GM18870 (cell line): ENCODE results near the gene PDCD4.
A peak's percentile ranks its signal among the peaks of the same experiment; 100 is the strongest.

ENCODE experiments used
- ATAC-seq: cut with Tn5 transposase; IDR thresholded peaks from one replicate; pipeline ENCODE4 v1.9.1; 2021; ENCODE audit warnings: moderate library complexity; ENCODE audit not compliant: unreplicated experiment

PDCD4 gene

DNA sequence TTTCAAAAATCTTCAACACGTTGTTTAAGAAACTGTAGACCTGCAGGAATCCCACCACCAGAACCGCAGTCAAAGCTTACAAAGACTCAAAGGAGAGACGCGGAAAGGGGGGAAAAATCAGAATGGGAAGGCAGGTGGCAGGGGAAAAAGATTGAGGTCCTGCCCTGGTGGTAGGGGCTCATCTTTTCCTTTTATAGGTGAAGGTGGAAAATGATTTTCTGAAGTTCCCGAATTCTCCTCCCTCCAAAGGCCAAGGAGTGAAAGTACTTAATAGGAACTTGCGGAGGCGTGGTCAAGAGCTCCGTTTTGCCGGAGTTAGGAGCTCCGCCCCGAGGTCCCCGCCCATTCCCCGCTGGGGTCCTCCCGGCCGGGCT lies 46.5 kb downstream of the PDCD4 start:
- ATAC-seq = no peak

DNA sequence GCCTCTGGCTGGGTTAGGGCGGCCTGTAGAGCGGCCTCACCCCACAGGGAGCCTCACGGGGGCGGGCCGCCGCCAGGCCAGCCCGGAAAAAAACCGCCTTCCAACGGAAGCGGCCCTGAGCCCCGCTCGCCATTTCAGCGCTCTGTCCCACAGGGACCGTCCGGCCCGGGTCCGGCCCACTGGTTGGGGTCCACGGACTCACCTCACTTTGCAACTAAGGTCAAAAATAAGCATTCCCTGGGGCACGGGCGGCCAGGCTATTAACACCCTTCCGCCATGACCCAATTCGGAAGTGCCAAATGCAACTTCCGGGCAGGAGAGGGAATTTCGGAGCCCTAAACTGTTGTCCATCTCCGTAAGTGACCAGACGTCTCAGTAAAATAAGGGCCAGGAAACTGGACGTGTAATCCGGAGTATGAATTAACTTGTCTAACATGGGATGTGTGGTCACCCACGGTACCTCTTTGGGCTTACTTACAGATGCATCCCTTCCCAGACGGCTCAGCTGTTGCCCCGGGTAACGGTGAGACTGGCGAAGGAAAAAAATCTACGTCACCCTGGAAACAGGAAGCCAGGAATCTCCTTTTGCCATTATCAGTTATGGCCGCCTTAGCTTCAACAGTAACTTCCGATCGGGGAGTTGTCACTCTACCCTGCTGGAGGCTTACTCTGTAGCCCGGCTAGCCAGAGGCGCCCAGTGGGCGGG lies 47.1 kb downstream of the PDCD4 start, which contains the start of gene BBIP1:
Gene BBIP1 (minus strand): TSS at position 538 of the 706 bp plus-strand sequence. CDS start 1,023 bp downstream, outside the sequence.
- peak; percentile 83 for ATAC-seq

DNA sequence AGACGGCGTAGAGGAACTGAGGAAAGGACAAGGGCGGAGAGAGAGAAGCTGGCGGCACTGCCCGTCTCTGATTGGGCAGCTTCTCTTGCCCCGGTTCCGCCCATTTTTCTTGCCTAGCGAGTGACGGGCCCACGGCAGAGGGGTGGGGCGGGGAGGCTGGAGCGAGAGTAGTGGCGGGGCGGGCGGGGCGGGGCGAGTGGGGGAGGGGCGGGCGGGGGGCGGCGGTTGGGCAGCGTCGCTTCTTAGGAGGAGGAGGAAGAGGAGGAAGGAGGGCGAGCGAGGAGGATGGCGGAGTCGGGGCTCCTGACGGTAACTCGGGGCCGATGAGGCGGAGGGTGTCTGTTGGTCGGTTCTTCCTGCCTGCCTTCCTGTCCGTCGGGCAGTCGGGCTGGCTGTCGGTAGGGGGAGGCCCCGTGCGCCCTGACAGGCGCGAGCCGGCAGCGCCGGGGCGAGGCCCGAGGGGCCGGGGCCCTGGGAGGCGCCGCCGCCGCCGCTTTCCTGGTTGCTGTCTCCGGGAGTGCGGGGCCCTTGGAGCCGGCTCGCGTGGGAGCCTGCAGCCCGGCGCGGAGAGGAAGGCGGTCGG lies 47.7 kb downstream of the PDCD4 start, which contains the start of gene SHOC2:
Gene SHOC2 (plus strand): TSS at position 256 of the 583 bp plus-strand sequence. CDS start 44,755 bp downstream, outside the sequence.
- ATAC-seq = no peak

DNA sequence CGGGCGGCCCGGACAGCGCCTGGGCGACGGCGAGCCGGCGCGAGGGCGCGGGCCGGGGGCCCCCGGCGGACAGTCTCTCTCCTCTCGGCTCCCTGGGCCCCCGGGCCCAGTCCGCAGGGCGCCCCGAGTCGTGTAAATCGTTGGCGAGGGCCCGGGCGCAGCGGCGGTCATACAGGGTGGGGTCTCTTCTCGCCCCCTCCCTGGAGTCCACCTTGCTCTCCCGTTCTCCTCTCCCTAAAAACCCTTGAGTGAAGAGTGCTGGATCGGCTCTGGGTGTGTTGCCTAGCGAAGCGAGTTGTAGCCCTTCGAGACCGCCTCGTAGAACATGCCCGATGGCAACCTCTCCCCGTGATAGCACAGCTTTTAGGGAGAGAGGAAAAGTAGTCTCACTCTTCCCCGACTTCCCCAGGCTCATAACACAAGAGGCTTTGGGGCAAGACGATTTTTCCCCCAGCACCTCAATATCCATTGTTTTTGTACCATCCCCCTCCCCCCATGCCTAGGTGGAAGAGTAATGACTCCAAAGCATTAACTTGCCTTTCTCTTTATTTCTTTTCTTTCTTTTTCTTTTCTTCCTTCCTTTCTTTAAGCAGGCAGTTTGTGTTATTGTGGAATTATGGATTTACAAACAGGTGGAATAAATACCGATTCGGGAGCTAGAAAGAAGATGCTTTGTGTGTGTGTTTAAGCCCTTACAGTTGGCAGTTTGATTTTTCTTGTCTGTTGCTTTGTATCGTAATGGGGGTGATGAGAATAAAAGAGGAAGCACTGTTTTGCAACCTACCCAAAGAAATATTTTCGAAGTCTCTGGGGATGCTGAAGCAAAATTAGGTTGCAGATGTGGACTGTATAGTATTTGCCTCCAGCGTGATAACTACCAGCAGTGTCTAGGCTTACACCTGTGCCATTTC lies 48.5 kb downstream of the PDCD4 start:
- ATAC-seq = peak; percentile 22

DNA sequence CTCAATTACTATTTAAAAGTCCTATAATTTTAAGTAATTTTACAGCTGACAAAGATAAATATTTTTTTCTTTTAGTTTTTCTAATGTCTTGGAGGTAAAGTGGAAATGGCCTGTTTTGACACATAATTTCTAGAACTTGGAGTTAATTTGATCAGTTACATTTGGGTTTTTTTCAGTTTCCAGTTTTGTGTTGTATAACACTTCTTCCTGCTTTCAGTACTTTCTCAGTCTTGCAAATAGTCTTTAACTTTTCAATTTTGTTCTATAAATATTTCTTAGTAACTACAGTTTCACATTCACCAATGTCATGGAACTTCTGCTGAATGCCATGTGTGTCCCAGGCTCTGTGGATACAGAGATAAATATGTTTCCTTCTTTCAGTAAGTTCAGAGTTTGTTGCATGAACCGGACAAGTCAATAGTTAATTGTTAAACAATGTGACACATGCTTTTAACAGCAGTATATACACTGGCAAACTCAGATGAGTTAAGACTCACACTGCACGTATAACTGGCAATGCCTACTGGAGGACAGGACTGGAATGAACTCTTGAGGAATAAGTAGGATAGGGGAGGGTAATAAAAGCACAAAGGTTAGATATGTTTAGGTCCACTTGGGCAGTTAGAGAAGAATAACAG lies 52.2 kb downstream of the PDCD4 start:
- ATAC-seq = peak; percentile 34

DNA sequence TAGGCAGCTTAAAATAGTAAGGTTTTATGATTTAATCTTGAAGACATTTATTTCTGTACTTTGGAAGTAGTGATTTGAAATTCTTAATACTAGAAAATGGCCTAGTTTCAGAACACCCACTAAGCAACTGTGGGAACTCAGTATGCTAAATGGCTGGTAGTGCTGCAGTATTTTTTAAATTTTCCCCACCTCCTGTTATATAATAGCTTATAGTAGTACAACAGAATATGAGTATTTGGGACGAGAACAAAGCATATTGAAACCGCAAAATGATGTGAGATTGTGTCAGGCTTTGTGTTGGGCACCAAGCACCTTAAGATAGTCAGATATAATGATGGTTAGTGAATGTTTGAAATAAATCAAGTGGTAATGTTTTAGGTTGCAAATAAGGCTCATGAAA lies 55.7 kb downstream of the PDCD4 start:
- ATAC-seq = no peak

DNA sequence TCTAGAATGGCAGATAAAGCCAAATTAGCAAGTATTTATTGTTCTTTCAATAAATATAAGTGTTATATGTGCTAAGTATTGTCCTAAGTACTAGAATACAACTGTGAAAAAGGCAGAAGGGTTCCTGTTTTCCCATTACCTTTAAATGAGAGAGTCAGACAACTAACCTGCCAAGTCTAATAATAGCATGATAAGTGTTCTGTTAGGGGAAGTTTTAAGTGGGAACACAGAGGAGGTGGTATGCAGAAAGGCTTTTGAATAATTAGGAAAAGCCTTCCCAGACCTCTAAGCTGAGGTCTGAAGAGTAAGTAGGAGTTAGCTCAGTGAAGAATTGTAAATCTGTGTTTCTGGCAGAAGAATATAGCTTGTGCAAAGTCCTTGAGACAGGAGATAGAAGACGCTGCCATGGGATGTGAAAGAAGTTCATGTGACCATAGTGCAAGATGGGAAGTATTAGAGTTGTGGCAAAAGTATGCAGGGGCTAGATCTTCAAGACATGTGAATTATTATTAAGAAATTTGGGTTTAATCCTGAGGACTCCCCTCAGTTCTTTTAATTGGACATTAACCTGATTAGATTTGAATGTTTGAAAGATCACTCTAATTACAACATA lies 60.1 kb downstream of the PDCD4 start:
- no peak for ATAC-seq

DNA sequence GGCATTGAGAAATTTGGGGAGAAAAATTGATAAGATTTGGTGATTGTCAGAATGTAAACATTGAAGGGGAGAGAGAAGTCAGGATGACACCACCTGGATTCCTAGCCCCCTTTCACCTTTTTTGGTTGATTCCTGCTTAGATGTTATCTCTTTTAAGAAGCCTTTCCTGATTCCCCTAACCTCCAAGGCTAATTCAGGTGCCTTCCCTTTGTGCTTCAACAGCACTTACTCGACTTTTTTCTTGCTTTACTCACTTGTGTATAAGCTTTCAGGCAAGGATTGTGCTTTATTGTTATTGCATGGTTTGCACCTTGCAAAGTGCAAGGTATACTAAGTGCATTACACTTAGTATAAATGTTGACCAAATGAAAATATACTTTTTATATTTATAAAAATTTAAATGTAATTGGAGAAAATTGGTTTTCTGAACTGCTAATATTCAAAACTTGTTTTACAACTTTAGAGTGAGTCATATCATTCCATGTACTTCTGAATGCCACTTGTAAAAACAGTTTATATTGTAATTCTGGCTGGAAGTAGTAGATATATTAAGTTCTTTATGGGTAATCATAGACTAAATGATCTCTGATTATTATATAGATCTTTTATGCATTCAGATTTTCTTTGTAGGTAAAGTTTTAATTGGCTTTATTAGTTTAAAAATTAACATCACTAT lies 60.9 kb downstream of the PDCD4 start:
- ATAC-seq = no peak

DNA sequence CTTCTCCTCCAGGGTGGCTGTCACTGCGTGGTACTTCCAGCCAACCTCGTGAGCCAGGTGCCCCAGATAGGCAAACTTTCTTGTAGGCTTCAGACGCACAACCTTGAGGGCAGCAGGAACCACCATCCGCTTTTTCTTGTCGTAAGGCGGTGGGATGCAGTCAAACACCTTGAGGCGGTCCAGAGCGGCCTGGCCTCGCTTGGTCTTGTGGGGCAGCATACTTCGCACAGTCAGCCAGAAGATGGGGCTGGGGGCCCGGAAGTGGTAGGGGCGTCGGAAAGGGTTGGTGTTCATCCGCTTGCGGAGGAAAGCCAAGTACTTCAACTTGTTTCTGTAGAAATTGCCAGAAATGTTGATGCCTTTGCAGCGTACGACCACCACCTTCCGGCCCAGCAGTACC lies 65.0 kb downstream of the PDCD4 start:
- ATAC-seq = no peak

DNA sequence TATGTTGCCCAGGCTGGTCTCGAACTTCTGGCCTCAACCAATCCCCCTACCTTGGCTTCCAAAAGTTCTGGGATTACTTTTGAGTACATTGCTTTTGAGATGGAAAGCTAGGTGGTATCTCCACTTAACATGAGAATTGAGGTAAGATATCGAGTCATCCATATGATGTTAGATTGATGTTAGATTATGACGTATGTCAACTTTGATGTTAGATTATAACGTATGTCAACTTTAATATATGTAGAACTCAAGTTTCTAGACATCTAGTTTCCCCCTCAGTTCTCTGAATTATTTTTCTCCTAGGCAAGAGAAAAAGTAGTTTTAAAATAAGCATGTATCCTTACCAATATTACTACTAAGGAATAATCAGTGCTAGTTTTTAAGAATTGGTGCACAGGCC lies 67.7 kb downstream of the PDCD4 start:
- no peak for ATAC-seq

DNA sequence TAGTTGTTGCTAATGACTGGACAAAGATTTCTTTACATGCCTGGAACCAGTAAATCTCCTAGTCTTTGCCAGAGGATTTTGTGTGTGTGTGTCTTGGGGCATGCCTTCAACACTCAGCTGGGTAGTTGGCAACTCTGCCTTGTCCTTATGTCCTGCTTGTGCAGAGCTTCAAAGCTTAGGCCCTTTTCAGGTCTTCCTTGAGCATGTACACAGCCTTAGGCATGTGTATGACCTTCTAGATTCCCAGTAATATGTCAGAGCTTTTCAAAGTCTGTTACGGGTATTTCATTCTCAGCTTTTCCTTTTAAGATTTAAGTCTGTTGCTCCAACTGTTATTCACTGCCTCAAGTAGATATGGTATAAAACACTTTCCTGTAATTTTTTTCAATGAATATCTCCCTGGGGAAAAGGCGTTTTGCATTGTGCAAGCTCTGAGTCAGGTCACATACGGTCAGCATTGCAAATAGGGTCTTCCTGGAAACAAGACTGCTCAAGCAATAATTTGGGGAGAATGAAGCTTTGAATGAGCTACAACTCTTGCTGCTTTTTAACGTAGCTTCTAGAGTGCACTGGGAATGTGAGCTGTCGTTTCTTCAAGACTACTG lies 73.2 kb downstream of the PDCD4 start:
- ATAC-seq = no peak

DNA sequence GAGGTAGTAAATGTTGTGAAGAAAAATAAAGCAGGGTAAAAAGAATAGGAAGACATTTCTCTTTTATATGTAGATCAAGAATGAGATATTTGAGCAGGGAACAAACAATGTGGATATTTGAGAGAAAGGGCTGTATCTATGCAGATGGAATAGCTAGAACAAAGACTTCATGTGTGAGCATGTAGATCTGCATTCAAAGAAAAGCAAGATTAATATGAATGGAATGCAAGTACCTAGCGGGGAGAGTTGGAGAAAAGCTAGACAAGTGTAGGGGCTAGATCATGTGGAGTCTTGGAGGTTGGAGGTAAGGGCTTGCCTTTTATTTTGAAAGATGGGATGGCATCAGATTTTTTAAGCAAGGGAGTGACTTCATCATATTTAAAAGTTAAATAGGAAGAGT lies 74.8 kb downstream of the PDCD4 start:
- no peak for ATAC-seq

DNA sequence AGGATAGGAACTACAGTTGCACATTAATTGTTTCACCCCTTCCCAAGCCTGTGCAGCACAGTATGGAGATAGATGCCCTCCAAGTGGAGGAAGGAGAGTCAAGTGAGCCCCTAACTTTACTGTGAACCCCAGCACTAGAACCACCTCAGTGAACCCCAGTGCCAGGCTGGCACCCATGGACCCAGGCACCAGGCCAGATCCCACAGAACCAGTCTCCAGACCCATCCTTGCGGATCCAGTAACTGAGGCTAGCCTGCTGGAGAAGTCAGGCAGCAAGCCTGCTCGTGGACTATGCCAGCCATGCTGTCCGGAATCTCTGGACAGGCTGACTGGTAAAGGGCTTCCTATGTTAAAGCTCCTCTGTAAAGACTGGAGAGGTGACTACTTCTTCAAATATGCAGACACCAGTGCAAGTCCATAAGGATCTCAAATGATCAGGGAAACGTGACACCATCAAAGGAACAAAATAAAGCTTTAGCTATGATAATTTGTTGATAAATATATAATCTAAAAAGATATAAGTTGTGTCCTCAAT lies 75.4 kb downstream of the PDCD4 start:
- ATAC-seq = no peak
